ENCODE results near the gene BTBD7.

BTBD7 gene

DNA sequence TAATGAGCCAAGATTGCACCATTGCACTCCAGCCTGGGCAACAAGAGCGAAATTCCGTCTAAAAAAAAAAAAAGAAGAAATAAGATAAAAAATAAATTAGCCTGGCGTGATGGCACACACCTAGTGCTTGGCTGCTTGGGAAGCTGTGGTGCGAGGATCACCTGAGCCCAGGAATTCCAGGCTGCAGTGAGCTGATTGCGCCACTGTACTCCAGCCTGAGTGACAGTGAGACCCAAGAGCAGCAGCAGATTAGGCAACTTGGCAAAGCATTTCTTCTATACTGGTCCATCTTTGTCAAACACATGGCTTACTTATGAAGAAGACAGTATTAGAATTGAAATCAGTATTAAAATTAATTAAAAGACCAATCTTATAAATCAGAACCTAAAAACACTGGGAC is 132.3 kb downstream of the BTBD7 start:
- no peak for DNase-seq (ENCODE audit: low read depth in 2 of 2)

GRCh38 chr14:93199031-93199430 is 133.8 kb downstream of the BTBD7 start:
- DNase-seq (ENCODE audit: low read depth in 2 of 2), result no peak

- DNase-seq (ENCODE audit: low read depth in 2 of 2), result no peak
Observed at GRCh38 chr14:93195316-93195999, 137.4 kb downstream of the BTBD7 start.
